Thyroid gland (tissue), 4 donors: ENCODE measurements around the gene TEX19. TPM values are rescaled to one million over a fixed set of nuclear protein-coding genes. Genes with fewer than 3 reads are reported as not detected.

Experiments
- DNase-seq, 2 donors: peaks; one replicate each; pipeline ENCODE4 v3.0.0-alpha.2; 2019
- H3K27ac ChIP-seq, 3 donors: fragments of 200-600 bp; sonication (generic); 1 replicate in 2 of 3; 2 replicates in 1 of 3; pipeline ENCODE4 v1.5.1; 2016 to 2019; ENCODE audit warnings: mild to moderate bottlenecking in 1 of 3, moderate library complexity in 1 of 3
- H3K27me3 ChIP-seq: fragments of 200-600 bp; sonication (generic); one replicate; pipeline ENCODE4 v1.5.1; 2019
- H3K36me3 ChIP-seq, 2 donors: fragments of 200-600 bp; sonication (generic); one replicate each; pipeline ENCODE4 v1.5.1; 2016 to 2019
- H3K4me1 ChIP-seq, 2 donors: fragments of 200-600 bp; sonication (generic); one replicate each; pipeline ENCODE4 v1.5.1; 2017 to 2019
- H3K4me3 ChIP-seq, 3 donors: fragments of 200-600 bp; sonication (generic); replicated peaks in 1 of 3; 1 replicate in 2 of 3; 2 replicates in 1 of 3; pipeline ENCODE4 v1.5.1; 2016; ENCODE audit warnings: mild to moderate bottlenecking in 1 of 3
- H3K9me3 ChIP-seq: fragments of 200-600 bp; sonication (generic); one replicate; pipeline ENCODE4 v1.5.1; 2017
- CTCF ChIP-seq, 6 experiments: fragments of 200-600 bp in 3 of 6; fragments of 450-650 bp in 3 of 6; sonication (generic) in 3 of 6; IDR thresholded peaks; one replicate each; pipeline ENCODE4 v1.5.1; 2016 to 2019; ENCODE audit warnings: antibody characterized with exemption in 6 of 6, mild to moderate bottlenecking in 2 of 6, inconsistent platforms in 1 of 6, moderate library complexity in 1 of 6
- POLR2A ChIP-seq, 2 donors: fragments of 450-650 bp; IDR thresholded peaks; one replicate each; pipeline ENCODE4 v1.6.1; 2017; ENCODE audit warnings: antibody characterized with exemption in 2 of 2, mild to moderate bottlenecking in 2 of 2, moderate library complexity in 1 of 2
- WGBS, 2 donors: methylation state at CpG; one replicate each; pipeline ENCODE4 v1.1.5; 2017; 5-methylcytosine and 5-hydroxymethylcytosine counted together
- intact Hi-C: fragments of 100-400 bp; cut with DNase I; formaldehyde crosslinking; loops from one replicate; pipeline ENCODE4 v1.15.1; 2023
- total RNA-seq, 4 donors: library from RNA; depleted of rRNA; stranded (reverse); fragments of >200 nt; gene quantifications; one replicate each; pipeline ENCODE4 v1.2.3, GENCODE V29; 2016

TEX19 gene
- total RNA-seq, 4 donors from 2014 or later: 0.54 TPM; not detected in 3

- WGBS, 2 donors: 89 to 94% methylated on average over 14 to 15 of the region's 15 CpGs
- H3K36me3 ChIP-seq: peaks cover 4 to 8% of the 10 kb centered on the region in 2 donors
- no peaks in the 10 kb centered on the region for H3K4me1 ChIP-seq
- H3K4me3 ChIP-seq: no peak overlapping the region
- no peak overlapping the region for H3K27ac ChIP-seq
- H3K9me3 ChIP-seq: no peaks in the 10 kb centered on the region
- no peak for DNase-seq
- intact Hi-C loops: no loop called here
- H3K27me3 ChIP-seq: no peaks in the 10 kb centered on the region
- no peak for TF ChIP-seq CTCF (IDR thresholded peaks at IDR 0.05)
- no peak for TF ChIP-seq POLR2A (IDR thresholded peaks at IDR 0.05)
Measured at GRCh38 chr17:82392941-82393340, 33.9 kb downstream of the TEX19 start.

- Histone ChIP-seq H3K4me1 (no peaks in the 10 kb centered on the region), H3K4me3 (no peak overlapping the region), H3K27me3 (no peaks in the 10 kb centered on the region), H3K27ac (no peak overlapping the region), H3K9me3 (no peaks in the 10 kb centered on the region), H3K36me3 (peaks cover 4 to 8% of the 10 kb centered on the region in 2 donors)
- 92 to 100% methylated on average over 10 to 12 of the region's 12 CpGs for WGBS, 2 donors
- TF ChIP-seq CTCF (IDR thresholded peaks at IDR 0.05) (no peak), POLR2A (IDR thresholded peaks at IDR 0.05) (no peak)
- intact Hi-C loops: no loop called here
- DNase-seq: no peak
Measured at GRCh38 chr17:82394278-82394677, 35.2 kb downstream of the TEX19 start.

GRCh38 chr17:82396601-82397435 is 37.8 kb downstream of the TEX19 start:
- DNase-seq: no peak
- Histone ChIP-seq H3K36me3 (peaks cover 4 to 8% of the 10 kb centered on the region in 2 donors), H3K9me3 (no peaks in the 10 kb centered on the region), H3K27ac (peak overlapping the region in 1 of 3 donors; percentile 32), H3K4me1 (no peaks in the 10 kb centered on the region), H3K4me3 (no peak overlapping the region), H3K27me3 (no peaks in the 10 kb centered on the region)
- 73 to 75% methylated on average over 14 to 19 of the region's 19 CpGs for WGBS, 2 donors
- intact Hi-C loops: no loop called here
- TF ChIP-seq POLR2A (IDR thresholded peaks at IDR 0.05) (no peak), CTCF (IDR thresholded peaks at IDR 0.05) (no peak)

GRCh38 chr17:82397449-82398335 is 38.6 kb downstream of the TEX19 start:
- intact Hi-C loops: no loop called here
- Histone ChIP-seq H3K4me3 (no peak overlapping the region), H3K27ac (no peak overlapping the region), H3K36me3 (peaks cover 0 to 4% of the 10 kb centered on the region in 2 donors), H3K27me3 (no peaks in the 10 kb centered on the region), H3K4me1 (no peaks in the 10 kb centered on the region), H3K9me3 (no peaks in the 10 kb centered on the region)
- no peak for DNase-seq
- TF ChIP-seq POLR2A (IDR thresholded peaks at IDR 0.05) (no peak), CTCF (IDR thresholded peaks at IDR 0.05) (no peak)
- 91 to 95% methylated on average over 11 to 15 of the region's 38 CpGs for WGBS, 2 donors
